GM21423 (cell line): ENCODE results near the gene RUNX1.

Experiments used
- ATAC-seq: cut with Tn5 transposase; IDR thresholded peaks from one replicate; pipeline ENCODE4 v1.9.1; 2021; ENCODE audit warnings: mild to moderate bottlenecking, moderate library complexity; ENCODE audit not compliant: unreplicated experiment

The RUNX1 gene

GRCh38 chr21:34926803-34927467, 122.2 kb downstream of the RUNX1 start:
- ATAC-seq = no peak

GRCh38 chr21:34925597-34925996, 123.5 kb downstream of the RUNX1 start:
- no peak for ATAC-seq

- ATAC-seq = no peak
Observed at GRCh38 chr21:34924771-34925419, 124.2 kb downstream of the RUNX1 start.

- ATAC-seq = no peak
Observed at GRCh38 chr21:34924194-34924593, 124.9 kb downstream of the RUNX1 start.

- no peak for ATAC-seq
Observed at GRCh38 chr21:34923626-34924025, 125.5 kb downstream of the RUNX1 start.

GRCh38 chr21:34923202-34923601, 125.9 kb downstream of the RUNX1 start:
- ATAC-seq = no peak

- no peak for ATAC-seq
Observed at GRCh38 chr21:34922479-34922878, 126.6 kb downstream of the RUNX1 start.

GRCh38 chr21:34921151-34921550, 128.0 kb downstream of the RUNX1 start:
- no peak for ATAC-seq

- no peak for ATAC-seq
Observed at GRCh38 chr21:34919406-34919805, 129.7 kb downstream of the RUNX1 start.

- no peak for ATAC-seq
Observed at GRCh38 chr21:34916446-34916845, 132.7 kb downstream of the RUNX1 start.

GRCh38 chr21:34915364-34915841, 133.7 kb downstream of the RUNX1 start:
- no peak for ATAC-seq

- ATAC-seq = no peak
Observed at GRCh38 chr21:34914239-34914638, 134.9 kb downstream of the RUNX1 start.

GRCh38 chr21:34913811-34914210, 135.3 kb downstream of the RUNX1 start:
- ATAC-seq = no peak

GRCh38 chr21:34912022-34912945, 136.8 kb downstream of the RUNX1 start:
- no peak for ATAC-seq

GRCh38 chr21:34911360-34911759, 137.7 kb downstream of the RUNX1 start:
- ATAC-seq = no peak

- no peak for ATAC-seq
Observed at GRCh38 chr21:34910396-34910795, 138.7 kb downstream of the RUNX1 start.

GRCh38 chr21:34909492-34910292, 139.4 kb downstream of the RUNX1 start:
- ATAC-seq = no peak

- no peak for ATAC-seq
Observed at GRCh38 chr21:34908419-34909055, 140.6 kb downstream of the RUNX1 start.

- ATAC-seq = no peak
Observed at GRCh38 chr21:34907461-34908418, 141.4 kb downstream of the RUNX1 start.
